ENCODE measurements around the gene TBC1D24. TPM values are rescaled to one million over a fixed set of nuclear protein-coding genes. Genes with fewer than 3 reads are reported as not detected.
"Not testable (repeated sequence)": the region's sequence is repeated elsewhere in the genome, so short reads cannot be mapped to it uniquely, and the experiment has no call there.

TBC1D24 gene
- total and polyA plus RNA-seq, 2 donors (not counting 1 experiment from before 2014, with no cell fraction given): 7.1 to 9.4 TPM

GRCh38 chr16:2535625-2536013 is 60.7 kb downstream of the TBC1D24 start:
- ChIA-PET POLR2A (no interaction called here), CTCF (interaction anchor here (2.6 kb wide), 1 partner anchor 28 kb away, joined by 11 read pairs; no protein-coding TSS in a partner anchor)
- peak overlapping the region; percentile 56 for H3K4me3 Mint-ChIP-seq
- H3K9ac ChIP-seq (ENCODE audit: low read length): no peak overlapping the region
- WGBS (ENCODE audit: insufficient coverage): 81% methylated on average over 8 of the region's 9 CpGs
- intact Hi-C loops (cut with micrococcal nuclease): no loop called here
- peaks cover 22% of the 10 kb centered on the region for H4K20me1 ChIP-seq (ENCODE audit: control insufficient read depth, insufficient read depth, low read length, poor library complexity, severe bottlenecking)
- peaks cover 0 to 3% of the 10 kb centered on the region in 2 experiments for H3K36me3 ChIP-seq (replicated peaks in 1 of 2; ENCODE audit: control extremely low read depth in 1 of 2, control insufficient read depth in 1 of 2, extremely low read depth in 1 of 2, insufficient read depth in 2 of 2, low read length in 1 of 2)
- no peak overlapping the region for H2AFZ ChIP-seq (ENCODE audit: insufficient read depth, low read depth, low read length, poor library complexity, severe bottlenecking)
- peaks cover 26% of the 10 kb centered on the region for H3K79me2 ChIP-seq (ENCODE audit: control insufficient read depth, insufficient read depth, low read length)
- H3K9me3 ChIP-seq (ENCODE audit: control extremely low read depth in 1 of 3, control insufficient read depth in 2 of 3, insufficient read depth in 1 of 3, low read length in 2 of 3): no peaks in the 10 kb centered on the region
- no peak for TF ChIP-seq EZH2 (IDR thresholded peaks at IDR 0.05; ENCODE audit: borderline replicate concordance, insufficient read depth, low read depth, low read length, poor library complexity, severe bottlenecking)
- no peaks in the 10 kb centered on the region for H3K27me3 Mint-ChIP-seq
- no peak overlapping the region for H3K4me2 ChIP-seq (replicated peaks; ENCODE audit: low read depth, low read length, poor library complexity, severe bottlenecking)
- H3K9me3 Mint-ChIP-seq (ENCODE audit: insufficient read depth): no peaks in the 10 kb centered on the region
- no peak for DNase-seq
- H3K27me3 ChIP-seq (replicated peaks in 1 of 4; ENCODE audit: control extremely low read depth in 1 of 4, control insufficient read depth in 3 of 4, insufficient read depth in 4 of 4, low read length in 3 of 4): no peaks in the 10 kb centered on the region
- no peak for ATAC-seq (ENCODE audit: low read depth)
- no peak overlapping the region for H3K27ac ChIP-seq (ENCODE audit: low read length in 2 of 2)
- H3K4me1 ChIP-seq (ENCODE audit: control insufficient read depth in 2 of 2, insufficient read depth in 2 of 2, low read length in 2 of 2): peaks cover 32 to 53% of the 10 kb centered on the region in 2 donors
- H3K27ac Mint-ChIP-seq: peak overlapping the region; percentile 65
- peaks cover 42% of the 10 kb centered on the region for H3K4me1 Mint-ChIP-seq
- H3K4me3 ChIP-seq (ENCODE audit: control extremely low read depth in 1 of 5, extremely low read depth in 1 of 5, insufficient read depth in 1 of 5, low read depth in 2 of 5, low read length in 4 of 5): no peak overlapping the region

GRCh38 chr16:2537451-2538379 is 62.8 kb downstream of the TBC1D24 start, which contains the start of gene PDPK1:
PDPK1 (plus strand) TSS chr16:2538021; CDS start chr16:2538113, 92 bp downstream.
- CTCF ChIA-PET: interaction anchor here (2.6 kb wide), 1 partner anchor 31 kb away, joined by 11 read pairs; no protein-coding TSS in a partner anchor
- POLR2A ChIA-PET: interaction anchor here (0.6 to 2.3 kb wide), 4 partner anchors 11 to 546 kb away, joined by 3 to 17 read pairs (median 4); partner anchors contain the start of gene AMDHD2
- ATAC-seq (ENCODE audit: low read depth) (peak; percentile 89), DNase-seq (peak; percentile 96)
- peak within 1 kb of the TSS; percentile 68 for H3K9ac ChIP-seq (ENCODE audit: low read length)
- peaks cover 32% of the 10 kb centered on the region for H3K79me2 ChIP-seq (ENCODE audit: control insufficient read depth, insufficient read depth, low read length)
- H3K36me3 ChIP-seq (replicated peaks in 1 of 2; ENCODE audit: control extremely low read depth in 1 of 2, control insufficient read depth in 1 of 2, extremely low read depth in 1 of 2, insufficient read depth in 2 of 2, low read length in 1 of 2): peaks cover 0 to 3% of the 10 kb centered on the region in 2 experiments
- Mint-ChIP-seq H3K4me3 (peak within 1 kb of the TSS; percentile 89), H3K27ac (peak within 1 kb of the TSS; percentile 92), H3K27me3 (no peaks in the 10 kb centered on the region), H3K4me1 (peaks cover 41% of the 10 kb centered on the region), H3K9me3 (ENCODE audit: insufficient read depth) (no peaks in the 10 kb centered on the region)
- peak within 1 kb of the TSS; percentile 47 to 68 (median 64) for H3K4me3 ChIP-seq (ENCODE audit: control extremely low read depth in 1 of 5, extremely low read depth in 1 of 5, insufficient read depth in 1 of 5, low read depth in 2 of 5, low read length in 4 of 5)
- H4K20me1 ChIP-seq (ENCODE audit: control insufficient read depth, insufficient read depth, low read length, poor library complexity, severe bottlenecking): peaks cover 33% of the 10 kb centered on the region
- WGBS (ENCODE audit: insufficient coverage): under 1% methylated on average over 93 of the region's 126 CpGs
- no peak for TF ChIP-seq EZH2 (IDR thresholded peaks at IDR 0.05; ENCODE audit: borderline replicate concordance, insufficient read depth, low read depth, low read length, poor library complexity, severe bottlenecking)
- H3K9me3 ChIP-seq (ENCODE audit: control extremely low read depth in 1 of 3, control insufficient read depth in 2 of 3, insufficient read depth in 1 of 3, low read length in 2 of 3): no peaks in the 10 kb centered on the region
- H3K27ac ChIP-seq (ENCODE audit: low read length in 2 of 2): peak within 1 kb of the TSS; percentile 73 to 77
- H2AFZ ChIP-seq (ENCODE audit: insufficient read depth, low read depth, low read length, poor library complexity, severe bottlenecking): peak within 1 kb of the TSS; percentile 72
- H3K4me1 ChIP-seq (ENCODE audit: control insufficient read depth in 2 of 2, insufficient read depth in 2 of 2, low read length in 2 of 2): peaks cover 33 to 49% of the 10 kb centered on the region in 2 donors
- intact Hi-C loops (cut with micrococcal nuclease): loop anchor here (1.0 kb wide), 2 partner anchors 24 to 30 kb away; partner anchors contain the start of gene ATP6V0C
- H3K4me2 ChIP-seq (replicated peaks; ENCODE audit: low read depth, low read length, poor library complexity, severe bottlenecking): peak within 1 kb of the TSS; percentile 84
- H3K27me3 ChIP-seq (replicated peaks in 1 of 4; ENCODE audit: control extremely low read depth in 1 of 4, control insufficient read depth in 3 of 4, insufficient read depth in 4 of 4, low read length in 3 of 4): no peaks in the 10 kb centered on the region

- Histone ChIP-seq H4K20me1 (ENCODE audit: control insufficient read depth, insufficient read depth, low read length, poor library complexity, severe bottlenecking) (peaks cover 36% of the 10 kb centered on the region), H3K79me2 (ENCODE audit: control insufficient read depth, insufficient read depth, low read length) (peaks cover 37% of the 10 kb centered on the region), H3K4me1 (ENCODE audit: control insufficient read depth in 2 of 2, insufficient read depth in 2 of 2, low read length in 2 of 2) (peaks cover 33 to 39% of the 10 kb centered on the region in 2 donors), H3K27ac (ENCODE audit: low read length in 2 of 2) (peak overlapping the region; percentile 71 to 87), H3K4me2 (replicated peaks; ENCODE audit: low read depth, low read length, poor library complexity, severe bottlenecking) (peak overlapping the region; percentile 55)
- CTCF ChIA-PET; H3K9ac ChIP-seq (ENCODE audit: low read length); intact Hi-C loops (cut with micrococcal nuclease); H2AFZ ChIP-seq (ENCODE audit: insufficient read depth, low read depth, low read length, poor library complexity, severe bottlenecking); DNase-seq; H3K27me3 Mint-ChIP-seq; H3K9me3 Mint-ChIP-seq (ENCODE audit: insufficient read depth); ATAC-seq (ENCODE audit: low read depth); H3K9me3 ChIP-seq (ENCODE audit: control extremely low read depth in 1 of 3, control insufficient read depth in 2 of 3, insufficient read depth in 1 of 3, low read length in 2 of 3); POLR2A ChIA-PET; H3K36me3 ChIP-seq (replicated peaks in 1 of 2; ENCODE audit: control extremely low read depth in 1 of 2, control insufficient read depth in 1 of 2, extremely low read depth in 1 of 2, insufficient read depth in 2 of 2, low read length in 1 of 2); H3K27me3 ChIP-seq (replicated peaks in 1 of 4; ENCODE audit: control extremely low read depth in 1 of 4, control insufficient read depth in 3 of 4, insufficient read depth in 4 of 4, low read length in 3 of 4); H3K4me3 ChIP-seq (ENCODE audit: control extremely low read depth in 1 of 5, extremely low read depth in 1 of 5, insufficient read depth in 1 of 5, low read depth in 2 of 5, low read length in 4 of 5): not testable (repeated sequence)
- peak overlapping the region; percentile 72 for H3K27ac Mint-ChIP-seq
- peaks cover 38% of the 10 kb centered on the region for H3K4me1 Mint-ChIP-seq
- WGBS (ENCODE audit: insufficient coverage): 90% methylated on average over 24 of the region's 24 CpGs
- H3K4me3 Mint-ChIP-seq: peak overlapping the region; percentile 68
These were observed 64.4 kb downstream of the TBC1D24 start for GRCh38 chr16:2539192-2539844.

Measured in B cell (primary cell).